IMR-90 (cell line): ENCODE measurements around the gene GPR142.

Experiments
- CHD1 ChIP-seq: IDR thresholded peaks from 2 replicates; pipeline ENCODE4 v1.6.1; 2012; ENCODE audit warnings: low read depth, low read length, improper control_type of control experiment
- MAFK ChIP-seq: IDR thresholded peaks from 2 replicates; pipeline ENCODE4 v1.6.1; 2012; ENCODE audit warnings: low read depth, low read length, improper control_type of control experiment
- MXI1 ChIP-seq: IDR thresholded peaks from 2 replicates; pipeline ENCODE4 v1.6.1; 2012; ENCODE audit warnings: low read depth, mild to moderate bottlenecking, low read length, moderate library complexity, borderline replicate concordance
- POLR2A ChIP-seq: IDR thresholded peaks from 2 replicates; pipeline ENCODE4 v1.6.1; 2012; ENCODE audit warnings: mild to moderate bottlenecking, low read depth, low read length
- RAD21 ChIP-seq: IDR thresholded peaks from 2 replicates; pipeline ENCODE4 v1.6.1; 2012; ENCODE audit warnings: low read length, improper control_type of control experiment
- RCOR1 ChIP-seq: IDR thresholded peaks from 2 replicates; pipeline ENCODE4 v1.6.1; 2012; ENCODE audit warnings: mild to moderate bottlenecking, low read length, improper control_type of control experiment; ENCODE audit not compliant: insufficient replicate concordance
- RFX5 ChIP-seq: IDR thresholded peaks from 2 replicates; pipeline ENCODE4 v1.8.0; 2012; ENCODE audit warnings: low read depth, mild to moderate bottlenecking, low read length, moderate library complexity
- SMC3 ChIP-seq: fragments of 150-350 bp; IDR thresholded peaks from 2 replicates; pipeline ENCODE4 v1.6.1; 2016; ENCODE audit warnings: low read depth, mild to moderate bottlenecking, antibody characterized with exemption, low read length, moderate library complexity
- TF ChIP-seq, protein P1 (sequence below): conservative IDR thresholded peaks from 2 replicates; pipeline ENCODE4 v1.5.1; 2012; ENCODE audit warnings: mild to moderate bottlenecking, low read depth, low read length, improper control_type of control experiment
- TF ChIP-seq, protein P2 (sequence below): fragments of 150-350 bp; IDR thresholded peaks from 2 replicates; pipeline ENCODE4 v1.6.1; 2017; ENCODE audit warnings: mild to moderate bottlenecking, antibody characterized with exemption, low read length, low read depth
- TF ChIP-seq, protein P3 (sequence below): fragments of 150-350 bp; IDR thresholded peaks from 2 replicates; pipeline ENCODE4 v1.6.1; 2016; ENCODE audit warnings: low read depth, mild to moderate bottlenecking, low read length, moderate library complexity, borderline replicate concordance

DNA sequence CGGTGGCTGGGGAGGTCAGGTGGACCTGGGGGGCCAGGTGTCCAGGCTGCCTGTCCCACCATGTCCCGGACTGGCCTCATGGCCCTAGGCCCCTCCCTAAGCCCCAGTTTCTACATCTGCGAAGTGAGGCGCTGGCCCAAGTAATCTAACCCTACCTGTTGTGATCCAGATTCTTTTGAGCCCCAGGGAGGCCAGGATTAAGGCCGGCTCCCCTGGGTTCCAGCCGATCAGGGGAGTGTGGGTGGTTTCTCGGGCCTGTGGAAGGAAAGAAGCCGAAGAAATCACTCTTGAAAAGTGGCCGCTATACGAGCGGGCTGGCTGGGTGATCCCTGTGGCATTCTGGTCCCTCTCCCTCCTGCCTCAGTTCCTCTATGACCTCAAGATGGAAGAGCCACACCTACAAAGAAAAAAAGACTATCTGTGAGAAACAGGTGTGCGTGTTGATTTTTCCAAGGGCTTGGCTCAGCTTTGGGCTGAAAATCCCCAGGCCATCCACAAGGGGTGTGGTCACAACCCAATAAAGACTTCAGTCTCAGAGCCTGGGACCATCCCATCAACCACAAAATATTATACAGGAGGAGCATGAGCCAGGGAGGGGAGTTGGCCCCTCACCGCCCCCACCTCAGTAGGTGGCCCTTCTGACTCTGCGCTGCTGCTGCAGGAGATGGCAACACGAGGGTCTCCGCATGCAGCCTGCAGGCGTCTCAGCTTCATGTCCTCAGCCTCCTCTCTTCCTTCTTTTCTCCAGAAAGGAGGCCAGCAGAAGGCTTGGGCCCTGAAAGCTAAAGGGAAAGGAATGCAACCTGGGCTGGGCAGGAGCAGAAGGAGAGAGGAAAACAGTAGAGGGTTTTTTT is 20.3 kb downstream of the GPR142 start:
- TF ChIP-seq, protein P1, sequence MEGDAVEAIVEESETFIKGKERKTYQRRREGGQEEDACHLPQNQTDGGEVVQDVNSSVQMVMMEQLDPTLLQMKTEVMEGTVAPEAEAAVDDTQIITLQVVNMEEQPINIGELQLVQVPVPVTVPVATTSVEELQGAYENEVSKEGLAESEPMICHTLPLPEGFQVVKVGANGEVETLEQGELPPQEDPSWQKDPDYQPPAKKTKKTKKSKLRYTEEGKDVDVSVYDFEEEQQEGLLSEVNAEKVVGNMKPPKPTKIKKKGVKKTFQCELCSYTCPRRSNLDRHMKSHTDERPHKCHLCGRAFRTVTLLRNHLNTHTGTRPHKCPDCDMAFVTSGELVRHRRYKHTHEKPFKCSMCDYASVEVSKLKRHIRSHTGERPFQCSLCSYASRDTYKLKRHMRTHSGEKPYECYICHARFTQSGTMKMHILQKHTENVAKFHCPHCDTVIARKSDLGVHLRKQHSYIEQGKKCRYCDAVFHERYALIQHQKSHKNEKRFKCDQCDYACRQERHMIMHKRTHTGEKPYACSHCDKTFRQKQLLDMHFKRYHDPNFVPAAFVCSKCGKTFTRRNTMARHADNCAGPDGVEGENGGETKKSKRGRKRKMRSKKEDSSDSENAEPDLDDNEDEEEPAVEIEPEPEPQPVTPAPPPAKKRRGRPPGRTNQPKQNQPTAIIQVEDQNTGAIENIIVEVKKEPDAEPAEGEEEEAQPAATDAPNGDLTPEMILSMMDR, result no peak
- TF ChIP-seq POLR2A (no peak), RCOR1 (no peak), RFX5 (no peak), MAFK (no peak), RAD21 (no peak), MXI1 (no peak), CHD1 (no peak), SMC3 (no peak)
- TF ChIP-seq, protein P2, sequence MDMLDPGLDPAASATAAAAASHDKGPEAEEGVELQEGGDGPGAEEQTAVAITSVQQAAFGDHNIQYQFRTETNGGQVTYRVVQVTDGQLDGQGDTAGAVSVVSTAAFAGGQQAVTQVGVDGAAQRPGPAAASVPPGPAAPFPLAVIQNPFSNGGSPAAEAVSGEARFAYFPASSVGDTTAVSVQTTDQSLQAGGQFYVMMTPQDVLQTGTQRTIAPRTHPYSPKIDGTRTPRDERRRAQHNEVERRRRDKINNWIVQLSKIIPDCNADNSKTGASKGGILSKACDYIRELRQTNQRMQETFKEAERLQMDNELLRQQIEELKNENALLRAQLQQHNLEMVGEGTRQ, result no peak
- TF ChIP-seq, protein P3, sequence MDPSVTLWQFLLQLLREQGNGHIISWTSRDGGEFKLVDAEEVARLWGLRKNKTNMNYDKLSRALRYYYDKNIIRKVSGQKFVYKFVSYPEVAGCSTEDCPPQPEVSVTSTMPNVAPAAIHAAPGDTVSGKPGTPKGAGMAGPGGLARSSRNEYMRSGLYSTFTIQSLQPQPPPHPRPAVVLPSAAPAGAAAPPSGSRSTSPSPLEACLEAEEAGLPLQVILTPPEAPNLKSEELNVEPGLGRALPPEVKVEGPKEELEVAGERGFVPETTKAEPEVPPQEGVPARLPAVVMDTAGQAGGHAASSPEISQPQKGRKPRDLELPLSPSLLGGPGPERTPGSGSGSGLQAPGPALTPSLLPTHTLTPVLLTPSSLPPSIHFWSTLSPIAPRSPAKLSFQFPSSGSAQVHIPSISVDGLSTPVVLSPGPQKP, result no peak
